SK-N-MC (cell line): ENCODE results near the gene OR51G2.

Experiments used
- EZH2 ChIP-seq: fragments of 200-600 bp; sonication (generic); IDR thresholded peaks from one replicate; pipeline ENCODE4 v1.6.1; 2017; ENCODE audit warnings: antibody characterized with exemption
- FOXP2 ChIP-seq: optimal IDR thresholded peaks from 2 replicates; pipeline ENCODE3; 2011; ENCODE audit warnings: mild to moderate bottlenecking, moderate library complexity; ENCODE audit not compliant: insufficient read depth; ENCODE audit errors: extremely low read length, control extremely low read depth
- POLR2AphosphoS5 ChIP-seq: IDR thresholded peaks from 2 replicates; pipeline ENCODE4 v1.6.1; 2012; ENCODE audit warnings: mild to moderate bottlenecking, low read depth, low read length, borderline replicate concordance

- no peak for TF ChIP-seq POLR2AphosphoS5
- TF ChIP-seq EZH2 = no peak
- TF ChIP-seq FOXP2 = no peak
These were observed 41.7 kb upstream of the OR51G2 start for GRCh38 chr11:4960877-4961276.
